GM21367 (cell line): ENCODE results near the gene IGSF9B.

Experiments used
- ATAC-seq: cut with Tn5 transposase; IDR thresholded peaks from one replicate; pipeline ENCODE4 v1.9.1; 2021; ENCODE audit not compliant: unreplicated experiment

Gene IGSF9B

DNA sequence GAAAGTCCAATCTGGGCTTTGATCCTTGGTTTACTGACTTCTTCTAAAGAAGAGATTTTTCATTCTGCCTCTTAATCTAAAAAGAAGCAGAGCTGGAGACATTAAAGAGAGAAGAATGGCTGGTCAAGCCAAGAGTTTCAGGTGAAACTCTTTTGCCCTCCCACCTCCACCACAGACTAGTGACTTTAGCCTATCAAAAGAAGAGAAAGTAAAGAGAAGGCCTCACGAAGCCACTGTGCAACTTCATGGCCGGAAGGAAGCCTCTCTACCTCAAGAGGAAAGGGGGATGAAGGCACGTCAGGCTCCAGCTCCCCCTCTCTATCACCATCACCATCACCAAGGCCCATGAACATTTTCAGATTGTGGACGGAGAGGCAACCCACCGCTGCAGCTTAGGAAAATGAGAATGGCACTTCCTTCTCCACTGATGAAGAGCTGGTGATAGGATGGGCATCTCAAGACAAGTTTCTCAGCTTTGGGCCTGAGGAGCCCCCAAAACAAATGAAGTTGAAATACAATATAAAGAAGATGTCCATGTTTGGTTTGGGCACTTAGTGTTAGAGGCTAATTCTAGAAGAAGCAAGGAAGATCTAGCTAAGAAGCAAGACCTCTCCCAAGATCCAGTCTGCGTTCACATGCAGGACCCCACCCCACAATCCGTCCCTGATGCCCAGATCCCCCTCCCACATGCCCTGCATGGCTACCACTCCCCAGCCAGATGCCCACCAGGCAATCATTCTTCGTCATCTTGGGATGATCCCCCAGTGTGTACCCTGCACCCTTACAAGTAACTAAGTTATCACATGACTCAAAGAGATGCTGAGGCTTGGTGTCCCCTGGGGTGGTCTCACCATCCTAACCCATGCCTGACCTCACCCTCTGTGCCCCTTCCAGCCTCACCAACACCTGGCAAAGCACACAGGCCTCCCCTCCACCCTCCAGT, 52.6 kb downstream of the IGSF9B start:
- ATAC-seq = no peak

DNA sequence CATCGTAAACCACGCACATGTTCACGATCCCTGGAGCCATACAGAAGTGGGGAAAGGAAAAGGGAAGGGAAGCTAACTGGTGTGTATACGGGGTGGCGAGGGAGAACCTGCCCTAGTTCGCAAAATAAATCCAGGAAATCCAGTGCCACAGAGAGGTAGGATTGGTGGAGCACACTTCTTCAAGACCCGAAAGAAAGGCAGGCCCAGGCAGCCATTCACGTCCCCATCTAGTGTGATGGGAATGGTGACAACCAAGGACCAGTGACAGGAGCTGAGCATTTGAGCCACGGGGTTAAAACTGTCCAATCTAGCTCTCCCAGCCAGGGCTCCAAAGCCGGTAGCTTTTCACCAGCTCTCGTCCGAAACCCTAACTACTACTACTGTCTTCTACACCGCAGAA, 53.7 kb downstream of the IGSF9B start:
- ATAC-seq = no peak

DNA sequence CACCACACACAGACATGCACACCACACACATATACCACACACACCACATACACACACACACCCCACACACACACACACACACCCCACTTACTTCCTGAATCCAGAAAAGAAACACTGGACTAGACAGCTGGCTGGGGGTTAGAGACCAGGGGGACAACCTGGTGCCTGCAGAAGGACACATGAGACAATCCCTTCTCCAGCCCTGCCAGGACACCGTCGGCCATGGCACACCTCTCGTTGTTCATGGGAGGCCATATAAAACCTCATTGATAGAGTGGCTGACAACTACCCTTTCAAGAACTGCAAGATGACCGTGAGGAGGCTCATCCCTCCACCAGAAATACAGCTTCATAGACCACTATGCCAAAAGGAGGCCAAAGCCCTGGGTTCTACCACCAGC, 54.3 kb downstream of the IGSF9B start:
- no peak for ATAC-seq

DNA sequence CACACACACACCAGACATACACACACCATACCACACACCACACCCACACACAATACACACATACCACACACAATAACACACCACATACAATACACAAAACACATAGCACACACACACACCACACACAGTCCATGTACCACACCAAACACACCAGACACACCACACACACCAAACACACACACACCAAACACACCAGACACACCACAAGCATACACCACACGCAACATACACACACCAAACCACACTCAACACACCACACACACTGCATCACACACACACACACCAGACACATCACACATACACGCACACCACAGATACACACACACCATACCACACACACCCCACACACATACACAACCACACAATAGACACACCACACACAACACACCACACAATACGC, 54.8 kb downstream of the IGSF9B start:
- ATAC-seq = no peak

DNA sequence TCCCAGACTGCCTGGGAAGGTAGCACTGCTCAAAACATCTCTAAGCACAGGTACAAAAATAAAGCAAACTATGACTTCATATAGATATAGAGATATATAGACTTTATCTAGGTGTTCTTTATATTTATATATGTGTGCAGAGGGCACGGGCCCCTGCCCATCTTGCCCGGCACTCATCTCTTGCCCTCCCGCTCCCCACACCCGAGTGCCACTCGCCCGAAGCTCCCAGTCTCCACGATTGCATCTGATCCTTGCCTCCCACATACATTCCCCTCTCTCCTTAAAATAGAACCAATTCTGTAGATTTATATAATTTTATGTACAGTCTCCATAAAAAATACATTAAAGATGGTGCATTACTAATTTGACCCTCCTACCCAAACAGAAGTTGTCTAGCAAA, 55.5 kb downstream of the IGSF9B start:
- ATAC-seq = no peak

DNA sequence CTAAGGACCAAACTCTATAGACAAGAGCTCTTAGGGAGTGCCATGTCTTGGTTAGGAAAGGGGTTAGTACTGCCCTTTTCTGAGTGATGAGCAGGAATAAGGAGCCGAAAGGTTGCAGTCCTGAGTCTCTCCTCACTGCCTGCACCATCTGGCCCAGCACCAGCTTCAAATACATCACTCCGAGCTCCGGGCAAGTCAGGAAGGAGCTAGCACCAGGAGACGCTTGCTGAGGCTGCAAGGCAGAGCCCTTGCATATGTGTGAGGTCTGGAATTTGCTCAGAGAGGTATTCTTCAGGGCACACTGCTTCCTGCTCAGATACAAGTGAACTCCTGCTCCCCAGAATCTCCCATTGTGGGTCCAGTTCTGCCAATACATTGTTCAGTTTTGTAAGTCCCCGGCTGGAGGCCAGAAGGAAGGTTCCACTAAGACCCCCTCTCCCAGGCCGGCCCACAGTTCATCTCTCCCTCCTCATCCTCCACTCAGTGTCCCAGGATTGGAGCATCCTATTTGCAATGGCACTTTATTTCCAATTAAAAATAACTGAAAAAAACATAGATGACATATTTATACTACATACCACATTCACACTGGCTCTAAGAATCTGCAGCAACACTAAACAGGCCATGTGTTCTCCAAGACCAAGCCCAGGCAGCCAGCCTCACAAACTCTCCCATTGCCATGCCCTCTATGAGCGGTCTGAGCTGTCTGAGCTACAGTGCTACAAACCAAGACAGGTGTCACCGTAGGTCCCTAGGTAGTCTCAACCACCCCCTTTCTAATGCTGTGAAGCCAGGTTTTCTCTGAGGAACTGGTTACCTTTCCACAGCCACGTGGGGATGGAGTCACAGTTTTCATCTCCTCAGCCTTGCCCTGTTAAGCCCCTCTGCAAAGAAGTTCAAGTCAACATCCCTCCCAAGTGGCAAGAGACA, 56.3 kb downstream of the IGSF9B start:
- no peak for ATAC-seq

DNA sequence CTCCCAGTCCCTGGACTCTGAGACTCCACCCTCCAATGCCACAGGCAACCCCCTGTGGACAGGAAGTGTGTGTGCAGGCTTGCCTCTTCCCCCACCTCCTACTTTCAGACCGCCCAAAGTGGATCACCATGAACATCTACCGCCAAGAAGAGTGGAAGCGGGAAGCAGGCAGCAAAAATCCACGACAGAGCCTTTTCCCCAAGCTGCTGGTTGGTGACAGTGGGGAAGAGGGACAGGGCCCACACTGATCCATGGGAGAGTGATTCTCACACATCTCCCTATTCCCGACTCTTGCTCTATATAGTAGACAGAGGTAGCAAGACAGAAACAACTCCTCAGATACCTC, 58.0 kb downstream of the IGSF9B start:
- no peak for ATAC-seq

DNA sequence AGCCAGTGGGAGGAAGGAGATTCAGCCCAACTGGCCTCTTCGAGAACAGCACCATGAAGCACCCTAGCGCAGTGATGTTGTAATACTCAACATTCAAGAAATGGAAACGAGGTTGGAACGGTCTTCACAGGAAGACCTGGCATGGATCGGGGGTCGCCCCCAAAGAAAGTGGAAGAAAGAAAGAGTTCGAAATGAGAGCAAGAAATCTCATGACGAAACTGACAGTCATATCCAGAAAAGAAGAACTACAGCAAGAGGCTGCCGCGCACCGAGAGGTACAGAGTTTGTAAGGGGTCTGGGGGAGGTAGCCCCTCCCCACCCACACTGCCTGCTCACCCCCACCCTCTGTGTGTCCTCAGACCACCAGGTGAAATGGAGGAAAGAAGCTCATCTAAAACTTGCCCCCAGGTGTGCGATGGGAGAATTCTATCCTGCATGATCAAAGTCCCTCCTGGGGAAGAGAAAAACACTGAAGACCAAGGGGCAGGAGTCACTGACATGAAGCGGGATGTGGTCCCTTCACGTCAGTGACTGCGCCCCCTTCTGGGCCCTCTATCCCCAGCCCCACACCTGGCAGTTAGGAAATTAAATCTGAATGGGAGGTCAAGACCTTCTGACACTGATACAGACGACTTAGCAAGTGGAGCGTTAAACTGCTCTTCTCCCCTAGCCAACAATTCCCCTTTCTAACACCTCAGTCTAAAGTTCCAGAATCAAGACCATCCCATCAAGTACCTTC, 58.6 kb downstream of the IGSF9B start:
- ATAC-seq = peak; percentile 36

DNA sequence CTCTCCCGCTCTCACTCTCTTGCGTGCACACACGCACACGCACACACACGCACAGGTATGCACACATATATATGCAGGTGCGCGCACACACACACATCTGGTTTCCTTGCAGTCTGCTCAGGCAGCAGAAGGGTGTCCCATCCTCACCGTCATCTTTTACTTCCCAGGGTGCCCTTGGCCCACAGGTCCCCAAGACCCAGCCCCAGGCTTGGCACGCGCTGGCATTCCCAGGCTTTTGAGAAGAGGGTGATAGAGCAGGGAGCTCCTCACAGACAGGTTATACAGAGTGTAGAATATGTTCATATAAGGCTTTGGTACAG, 59.5 kb downstream of the IGSF9B start:
- no peak for ATAC-seq

DNA sequence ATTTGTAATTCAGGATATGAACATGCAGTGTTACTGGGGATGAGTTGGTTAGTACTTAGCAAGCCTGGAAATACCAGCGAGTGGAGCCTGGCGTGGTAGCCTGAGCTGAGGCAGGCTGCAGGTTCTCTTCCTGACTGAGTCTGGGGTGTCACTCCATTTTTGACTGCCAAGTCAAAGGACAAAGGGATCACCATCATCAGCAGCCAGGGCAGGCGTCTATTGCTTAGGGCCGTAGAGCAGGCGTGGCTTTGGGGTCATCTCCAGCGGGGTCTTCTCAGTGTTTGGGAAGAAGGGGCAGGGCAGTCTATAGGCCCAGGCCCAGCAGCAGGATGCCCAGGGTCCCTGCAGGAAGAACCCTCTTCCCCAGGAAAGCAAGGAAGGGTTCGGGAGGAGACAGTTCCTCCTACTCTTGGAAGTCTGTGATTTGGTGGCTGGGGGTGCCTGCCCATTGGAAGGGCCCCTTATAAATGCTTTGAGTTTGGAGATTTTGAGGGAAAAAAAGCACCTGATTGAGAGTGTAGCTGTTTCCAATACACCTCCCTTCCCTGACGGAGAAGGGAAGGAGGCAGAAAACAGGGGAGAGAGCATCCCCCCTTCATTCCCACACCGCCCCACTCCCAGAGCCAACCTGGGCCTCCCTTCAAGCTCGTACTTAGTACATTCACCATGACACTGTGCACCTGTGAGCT, 60.0 kb downstream of the IGSF9B start:
- no peak for ATAC-seq

DNA sequence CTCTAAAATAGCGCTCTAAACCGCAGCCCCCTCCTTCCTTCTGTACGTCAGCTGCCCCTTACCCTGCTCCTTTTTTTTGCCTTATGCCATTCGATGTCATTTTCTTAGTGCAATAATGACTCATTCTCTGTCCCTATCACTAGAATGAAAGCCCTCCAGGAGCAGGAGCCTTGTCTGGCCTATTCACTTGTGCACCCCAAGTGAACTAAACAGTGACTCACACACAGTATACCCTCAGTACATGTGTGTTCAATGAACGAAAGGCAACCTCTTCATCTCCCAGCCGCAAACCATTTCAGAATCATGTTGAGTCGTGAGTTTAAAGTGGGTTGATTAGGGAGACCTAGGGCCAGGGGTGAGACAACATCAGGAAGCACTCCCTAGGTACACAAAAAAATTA, 60.7 kb downstream of the IGSF9B start:
- ATAC-seq = peak; percentile 43

DNA sequence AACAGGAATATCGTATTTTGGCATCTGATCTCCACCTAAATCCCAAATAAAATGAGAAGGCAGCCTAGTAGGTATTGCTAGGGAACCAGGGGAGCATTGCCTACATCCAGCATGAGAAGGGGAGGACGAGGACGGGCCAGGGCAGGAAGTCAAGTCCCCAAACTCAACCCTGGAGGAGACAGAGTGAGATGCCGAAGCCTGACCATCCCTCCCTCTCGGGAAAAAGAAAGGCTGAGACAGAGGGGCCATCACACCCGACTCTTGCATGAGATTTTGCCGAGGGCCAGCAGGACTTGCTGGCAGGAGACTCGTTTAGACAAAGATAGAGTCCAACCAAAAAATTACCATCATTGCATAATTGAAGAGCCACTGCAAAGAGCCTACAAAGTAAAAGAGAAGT, 61.2 kb downstream of the IGSF9B start:
- no peak for ATAC-seq

DNA sequence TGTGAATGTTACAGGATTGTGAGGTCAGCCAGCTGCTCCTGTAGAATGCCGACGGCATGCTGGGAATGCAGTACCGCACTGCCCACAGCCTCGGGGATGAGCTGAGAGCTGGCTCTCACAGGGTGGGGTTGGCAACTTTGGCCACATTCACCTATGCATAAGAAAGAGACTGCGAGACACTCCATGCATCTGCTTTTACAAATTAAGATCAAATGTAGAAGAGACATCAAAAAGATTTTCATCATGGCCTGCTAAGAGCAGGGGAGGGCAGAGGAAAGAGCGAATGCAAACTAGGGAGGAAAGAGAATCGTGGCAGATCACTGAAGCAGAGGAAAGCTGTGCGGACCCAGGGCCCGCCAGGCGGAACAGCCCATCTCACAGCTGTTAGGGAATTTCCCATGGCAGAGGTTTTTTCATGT, 61.7 kb downstream of the IGSF9B start:
- ATAC-seq = peak; percentile 67

DNA sequence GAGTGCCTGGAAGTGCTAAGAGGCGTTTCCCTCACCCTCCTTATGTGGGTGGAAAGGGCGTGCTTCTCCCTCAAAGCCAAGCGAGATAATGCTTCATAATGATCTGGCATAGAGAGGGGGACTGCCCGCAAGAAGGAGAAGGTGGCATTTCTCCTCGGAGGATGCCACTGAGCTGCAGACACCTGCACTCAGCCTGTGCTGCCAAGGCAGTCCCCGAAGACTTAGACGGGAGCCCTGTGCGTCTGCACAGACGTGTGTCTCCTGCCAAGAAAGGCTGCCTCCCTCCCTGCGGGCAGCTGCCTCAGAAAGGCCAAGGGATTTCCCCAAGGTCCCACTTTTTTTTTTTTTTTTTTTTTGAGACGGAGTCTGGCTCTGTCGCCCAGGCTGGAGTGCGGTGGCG, 63.4 kb downstream of the IGSF9B start:
- no peak for ATAC-seq

DNA sequence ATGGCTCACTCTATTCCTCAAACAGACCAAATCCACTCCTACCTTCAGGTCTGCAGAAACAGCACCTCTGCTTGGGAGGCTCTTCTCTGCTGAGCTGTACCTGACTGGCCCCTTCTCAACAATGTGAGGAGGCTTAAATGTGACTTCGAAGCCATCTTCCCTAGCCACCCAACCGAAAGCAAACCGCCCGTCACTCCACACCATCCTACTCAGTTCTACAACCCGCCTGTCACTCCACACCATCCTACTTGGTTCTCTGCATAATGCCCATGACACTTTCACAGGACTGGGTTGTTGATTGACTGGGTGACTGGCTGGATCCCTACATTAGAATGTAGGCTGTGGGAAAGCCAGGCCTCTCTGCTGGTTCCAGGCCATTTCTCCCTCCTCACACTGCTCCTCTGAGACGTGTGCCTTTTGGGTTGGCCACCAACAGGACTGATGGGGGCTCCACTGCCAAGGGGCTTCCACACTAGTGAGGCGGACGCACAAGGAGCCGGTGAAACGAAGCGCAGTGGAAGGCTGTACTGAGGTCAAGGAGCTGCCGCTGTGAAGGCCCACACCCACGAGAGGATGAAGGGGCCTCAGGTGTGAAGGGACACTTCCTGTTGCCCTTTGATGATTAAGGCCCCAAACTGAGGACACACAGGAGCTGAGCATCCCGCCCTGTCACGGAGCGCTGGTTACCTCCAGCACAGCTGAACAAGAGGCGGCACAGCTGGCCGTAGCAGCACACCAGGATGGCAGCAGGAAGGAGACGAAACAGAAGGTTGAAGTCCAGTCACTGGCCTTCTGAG, 64.0 kb downstream of the IGSF9B start:
- no peak for ATAC-seq

DNA sequence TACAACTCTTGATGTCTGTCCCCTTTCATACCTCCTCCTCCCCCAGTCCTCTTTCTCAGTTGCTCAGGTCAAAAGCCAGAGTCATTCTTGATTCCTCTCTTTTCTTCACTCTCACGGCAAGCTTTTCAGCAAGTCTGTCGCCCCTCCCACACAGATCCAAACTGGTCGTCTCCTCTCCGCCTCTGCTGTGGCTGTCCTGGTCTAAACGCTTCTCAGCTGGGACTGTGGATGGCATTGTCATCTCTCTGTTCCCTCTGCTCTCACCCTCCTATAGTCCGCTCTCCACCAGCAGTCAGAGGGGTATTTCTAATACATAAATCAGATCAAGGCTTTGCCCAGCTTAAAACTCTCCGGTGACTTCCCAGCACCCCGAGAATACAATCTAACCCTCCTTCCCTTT, 64.6 kb downstream of the IGSF9B start:
- ATAC-seq = no peak

DNA sequence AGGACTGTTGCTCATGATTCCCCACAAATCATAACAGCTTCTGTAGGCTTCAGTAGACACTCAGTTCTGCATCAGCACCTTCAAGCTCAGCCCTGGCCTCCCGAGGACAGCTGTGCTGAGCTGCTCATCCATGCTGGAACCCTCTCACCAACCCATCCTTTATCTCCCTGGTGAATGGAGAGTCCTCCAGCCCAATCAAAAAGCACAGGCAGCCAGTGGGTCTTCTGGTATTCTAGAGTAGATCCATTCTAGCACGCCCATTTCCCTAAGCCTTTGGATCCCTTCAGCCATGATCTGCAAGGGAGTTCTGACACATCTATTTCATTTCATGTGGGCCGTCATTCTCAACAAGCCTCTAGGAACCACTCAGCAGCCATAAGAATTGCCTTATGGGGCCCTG, 66.9 kb downstream of the IGSF9B start:
- no peak for ATAC-seq

DNA sequence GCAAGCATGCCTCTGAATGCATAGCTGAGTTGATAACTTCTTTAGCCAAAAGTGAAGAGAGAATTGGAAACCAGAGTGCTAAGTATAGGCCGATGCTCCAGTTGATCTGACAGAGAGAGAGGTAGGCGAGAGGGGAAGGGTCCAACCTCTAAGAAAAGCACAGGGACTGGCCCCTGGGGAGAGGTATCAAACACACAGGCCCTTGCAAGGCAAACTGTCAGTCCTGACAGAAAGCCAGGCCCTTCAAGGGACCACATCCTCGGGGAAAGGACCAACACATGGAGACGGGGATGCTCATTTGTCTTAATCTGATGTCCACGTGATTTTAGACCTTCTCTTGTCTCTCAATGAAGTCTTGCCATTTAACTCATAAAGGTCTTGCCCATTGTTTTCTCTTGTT, 67.6 kb downstream of the IGSF9B start:
- no peak for ATAC-seq

DNA sequence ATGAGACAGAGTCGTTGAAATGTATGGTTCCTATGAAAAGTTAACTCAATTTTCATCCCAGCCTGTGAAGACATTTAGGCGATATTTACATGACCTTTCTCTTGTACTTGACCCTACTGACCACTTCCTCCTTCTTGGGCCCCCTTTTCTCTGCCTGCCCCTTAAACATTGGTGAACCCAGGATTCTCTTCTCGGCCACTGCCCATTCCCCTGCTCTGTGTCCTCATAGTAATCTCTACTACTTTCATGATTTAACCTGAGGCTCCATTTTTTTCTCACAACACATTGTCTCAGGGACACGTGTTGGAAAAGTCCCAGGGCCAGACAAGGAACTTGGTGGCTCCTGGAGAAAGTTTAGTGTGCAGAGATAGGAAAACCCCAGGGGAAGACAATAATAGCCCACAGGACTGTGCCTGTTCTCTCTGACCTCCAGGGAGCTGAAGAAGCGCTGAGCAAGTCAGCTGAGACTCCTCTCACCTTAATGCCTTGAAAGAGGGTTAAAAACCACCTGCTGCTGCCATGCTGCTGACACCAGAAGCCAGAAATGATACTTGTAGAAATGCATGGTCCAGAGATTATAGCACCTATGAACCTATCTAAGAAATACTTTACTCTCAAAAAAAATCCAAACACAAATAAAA, 69.0 kb downstream of the IGSF9B start:
- no peak for ATAC-seq

DNA sequence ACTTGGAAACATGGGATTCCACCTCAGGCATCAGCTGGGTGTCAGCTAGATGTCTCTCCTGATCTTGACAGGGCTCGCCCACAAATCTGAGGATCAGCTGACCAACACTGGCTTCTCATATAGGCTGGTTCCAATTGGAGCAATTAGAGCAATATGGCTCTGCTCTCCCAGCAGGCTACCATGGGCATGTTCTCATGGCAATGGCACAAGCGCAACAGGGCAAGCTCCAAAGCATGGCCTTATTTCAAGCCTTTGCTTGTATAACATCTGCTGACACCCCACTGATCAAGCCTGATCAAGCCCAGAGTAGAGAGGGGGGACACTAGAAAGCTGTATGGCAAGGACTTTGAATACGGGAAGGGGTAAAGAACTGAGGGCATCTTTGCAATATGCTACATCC, 70.7 kb downstream of the IGSF9B start:
- ATAC-seq = no peak
